NCI-H1436 (cell line): Measurements from ENCODE around the gene PCDHB9.

Source experiments
- DNase-seq: peaks from one replicate; lab custom pipeline; 2025; lab: John Stamatoyannopoulos, UW

Gene PCDHB9

GRCh38 chr5:141236516-141237313, 49.8 kb downstream of the PCDHB9 start:
- DNase-seq = no peak
